NCI-H82 treated with DMSO at 0.1 percent for 48 hours (cell line): ENCODE measurements around the gene CAND1.

Experiments used
- DNase-seq: peaks from one replicate; lab custom pipeline; 2025; ENCODE audit not compliant: unreplicated experiment; lab: John Stamatoyannopoulos, UW

The CAND1 gene

DNA sequence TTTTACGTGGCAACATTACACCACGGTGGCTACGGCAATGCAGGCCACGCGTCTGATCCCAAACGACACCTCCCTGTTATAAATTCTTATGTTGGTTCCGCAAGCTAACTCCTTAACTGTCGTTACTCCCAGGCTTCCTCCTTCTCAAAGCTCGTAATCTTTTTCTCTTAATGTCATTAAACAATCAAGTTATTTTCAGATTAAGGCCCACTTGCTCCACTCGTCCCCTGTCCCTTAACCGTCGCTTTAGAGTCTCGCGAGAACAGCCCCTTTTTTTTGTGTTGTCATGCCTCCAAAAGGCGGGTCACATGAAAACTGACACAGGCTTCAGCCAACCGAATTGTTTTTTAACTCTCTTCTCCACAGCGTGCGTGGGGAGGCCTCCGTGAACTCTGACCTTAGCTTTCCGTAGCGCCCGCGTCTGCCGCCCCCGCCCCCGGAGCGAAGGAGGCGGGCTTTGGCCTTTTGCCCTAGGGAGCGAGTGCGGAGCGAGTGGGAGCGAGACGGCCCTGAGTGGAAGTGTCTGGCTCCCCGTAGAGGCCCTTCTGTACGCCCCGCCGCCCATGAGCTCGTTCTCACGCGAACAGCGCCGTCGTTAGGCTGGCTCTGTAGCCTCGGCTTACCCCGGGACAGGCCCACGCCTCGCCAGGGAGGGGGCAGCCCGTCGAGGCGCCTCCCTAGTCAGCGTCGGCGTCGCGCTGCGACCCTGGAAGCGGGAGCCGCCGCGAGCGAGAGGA, at the start of gene CAND1:
Gene CAND1 (plus strand): TSS at position 463 of the 737 bp plus-strand sequence. CDS start 360 bp downstream, outside the sequence.
- DNase-seq, result peak; percentile 97

DNA sequence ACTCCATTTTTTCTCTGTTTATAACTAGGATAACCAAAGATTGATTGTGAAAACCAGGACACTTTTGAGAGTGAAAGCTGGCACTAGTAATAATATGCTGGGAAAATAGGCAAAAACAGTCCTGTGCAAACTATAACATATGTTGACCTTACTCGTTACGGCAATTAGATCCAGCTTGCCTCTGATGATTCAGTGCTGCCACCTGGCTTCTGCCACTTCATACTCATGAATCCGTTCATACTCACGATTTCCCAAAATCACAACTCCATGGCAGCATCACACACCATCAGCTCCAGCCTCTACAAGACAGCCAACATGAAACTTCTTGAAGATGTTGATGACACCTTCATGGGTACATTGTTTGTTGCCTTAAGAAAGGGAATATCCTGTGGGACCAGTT, 49.1 kb upstream of the CAND1 start:
- DNase-seq, result no peak

DNA sequence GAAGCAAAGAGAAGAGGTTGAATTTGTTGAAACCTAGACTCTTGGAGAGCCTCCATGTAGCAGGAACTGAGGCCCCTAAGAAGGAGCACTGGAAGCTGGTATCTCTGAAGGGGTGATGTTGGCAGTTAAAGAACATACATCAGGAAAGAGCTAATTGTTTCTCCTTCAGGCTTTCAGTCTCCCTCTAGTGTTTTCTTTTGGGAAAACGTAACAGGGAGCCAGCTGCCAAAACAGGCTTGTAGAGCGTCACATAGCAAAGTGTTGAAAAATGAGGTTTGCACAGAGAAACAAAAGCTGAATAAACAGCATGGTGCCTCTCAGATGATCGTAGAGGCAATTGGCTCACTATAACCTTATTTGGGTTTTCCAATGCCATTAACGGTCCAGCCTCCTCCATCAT, 46.9 kb upstream of the CAND1 start:
- no peak for DNase-seq

DNA sequence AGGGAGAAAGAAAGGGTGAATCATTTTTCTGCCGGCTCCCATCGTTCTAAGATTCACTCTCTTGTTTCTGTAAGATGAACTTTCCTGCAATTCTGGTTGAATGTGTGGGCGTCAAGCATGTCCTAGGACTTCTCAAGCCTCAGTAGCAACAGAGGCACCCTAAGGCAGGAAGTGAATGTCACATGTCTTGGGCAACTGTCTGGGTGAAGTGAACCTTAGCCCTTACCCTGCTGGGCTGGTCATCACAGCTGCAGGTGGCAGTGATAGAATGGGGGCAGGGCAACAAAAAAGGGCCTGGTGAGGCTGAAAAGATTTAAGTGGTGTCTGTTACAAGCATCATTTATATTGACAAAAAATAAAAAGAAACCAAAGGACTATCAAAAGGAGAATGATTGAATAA, 45.9 kb upstream of the CAND1 start:
- no peak for DNase-seq

DNA sequence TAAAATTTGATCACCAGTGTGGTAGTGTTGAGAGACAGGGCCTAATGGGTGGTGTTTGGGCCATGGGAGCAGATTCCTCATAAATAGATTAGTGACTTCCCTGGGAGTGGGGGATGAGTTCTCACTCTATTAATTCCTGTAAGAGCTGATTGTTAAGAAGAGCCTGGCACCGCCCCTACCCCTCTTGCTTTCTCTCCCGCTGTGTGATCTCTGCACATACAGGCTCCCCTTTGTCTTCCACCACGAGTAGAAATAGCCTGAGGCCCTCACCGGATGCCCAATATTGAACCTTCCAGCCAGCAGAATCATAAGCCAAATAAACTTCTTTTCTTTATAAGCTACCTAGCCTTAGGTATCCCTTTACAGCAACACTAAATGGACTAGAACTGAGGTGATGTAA, 31.9 kb upstream of the CAND1 start:
- peak; percentile 1 for DNase-seq

DNA sequence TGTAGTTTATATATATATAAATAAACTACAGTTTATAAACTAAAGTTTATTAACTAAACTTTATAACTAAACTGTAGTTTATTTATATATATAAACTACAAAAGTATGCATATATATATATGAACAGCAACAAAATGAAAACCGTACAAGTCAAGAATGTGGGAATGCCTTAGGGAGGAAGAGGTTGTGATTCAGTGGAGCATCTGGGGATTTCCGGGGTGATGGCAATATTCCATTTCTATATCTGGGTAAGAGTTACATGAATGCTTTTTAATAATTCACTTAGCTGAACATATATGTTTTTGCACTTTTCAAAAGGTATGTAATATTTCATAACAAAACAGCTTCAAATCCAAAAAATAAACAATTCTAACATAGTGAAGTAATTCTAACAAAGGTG, 30.1 kb upstream of the CAND1 start:
- DNase-seq, result no peak

DNA sequence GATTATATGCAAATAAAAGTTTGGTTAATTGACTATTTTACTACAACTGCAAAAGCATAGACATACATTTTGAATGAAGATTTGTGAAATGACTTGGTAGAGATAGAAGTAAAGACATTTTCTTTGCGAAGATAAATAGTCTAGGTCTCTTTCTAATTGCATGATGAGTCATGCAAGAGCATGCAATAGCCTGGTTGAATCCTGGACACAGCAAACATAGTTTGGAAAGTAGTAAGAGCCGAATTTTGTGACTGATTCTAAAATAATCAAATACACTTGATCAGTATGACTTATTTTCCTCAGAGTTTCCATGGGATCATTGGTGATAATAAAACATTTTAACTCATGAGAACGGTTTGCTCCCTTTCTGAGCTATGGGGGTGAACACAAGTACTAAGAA, 27.7 kb upstream of the CAND1 start:
- no peak for DNase-seq

DNA sequence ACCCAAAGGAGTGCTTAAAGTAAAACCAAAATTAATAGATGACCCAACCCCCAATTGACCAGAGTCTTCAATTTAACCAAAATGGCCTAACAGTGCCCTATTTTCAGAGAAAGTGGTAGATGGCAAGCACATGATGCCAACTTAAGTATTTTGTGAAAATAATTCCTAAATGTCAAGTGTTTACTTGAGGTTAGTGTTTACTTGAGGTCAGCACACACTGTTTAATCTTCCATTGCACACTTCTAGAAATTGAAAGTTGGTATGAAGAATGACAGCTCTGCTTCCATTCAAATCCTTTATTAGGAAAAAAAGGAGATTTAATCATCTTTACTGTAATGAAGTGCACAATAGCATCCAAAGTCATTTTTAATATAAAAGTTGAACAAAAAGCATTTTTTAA, 25.9 kb upstream of the CAND1 start:
- no peak for DNase-seq

DNA sequence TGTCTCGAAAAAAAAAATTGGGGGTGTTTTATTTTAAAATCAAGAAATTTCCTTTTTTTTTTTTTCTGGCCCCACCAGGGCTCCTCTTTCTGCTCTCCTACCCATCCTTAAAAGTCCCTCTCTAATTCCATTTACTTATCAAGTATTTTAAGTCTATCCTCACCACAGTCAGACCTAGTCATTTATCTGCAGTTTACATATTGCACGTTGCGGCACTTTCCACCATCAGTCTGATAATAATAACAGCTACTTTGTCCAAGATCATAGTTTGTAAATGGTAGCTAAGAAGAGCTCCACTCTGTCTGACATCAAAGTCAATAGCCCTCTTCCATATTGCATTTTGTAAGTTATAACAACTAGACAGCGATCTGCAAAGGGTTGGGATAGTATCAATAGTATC, 23.6 kb upstream of the CAND1 start:
- no peak for DNase-seq

DNA sequence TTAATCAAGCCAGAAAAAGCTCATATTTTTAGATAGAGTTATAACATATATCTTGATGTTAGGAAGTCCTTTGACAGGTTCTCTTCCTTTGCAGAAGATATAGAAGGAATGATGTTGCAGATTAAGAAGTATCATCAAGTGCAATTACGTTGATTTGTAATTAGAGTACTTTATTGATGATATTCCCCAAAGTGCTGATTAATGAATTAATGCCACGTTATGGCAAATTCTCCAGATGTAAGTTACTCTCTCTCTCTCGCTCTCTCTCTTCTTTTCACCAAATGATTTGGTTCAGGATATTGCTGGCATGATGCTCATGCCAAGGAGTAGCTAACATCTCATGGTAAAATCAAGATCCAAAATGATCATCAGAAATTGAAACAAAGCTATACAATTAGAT, 18.1 kb upstream of the CAND1 start:
- no peak for DNase-seq

DNA sequence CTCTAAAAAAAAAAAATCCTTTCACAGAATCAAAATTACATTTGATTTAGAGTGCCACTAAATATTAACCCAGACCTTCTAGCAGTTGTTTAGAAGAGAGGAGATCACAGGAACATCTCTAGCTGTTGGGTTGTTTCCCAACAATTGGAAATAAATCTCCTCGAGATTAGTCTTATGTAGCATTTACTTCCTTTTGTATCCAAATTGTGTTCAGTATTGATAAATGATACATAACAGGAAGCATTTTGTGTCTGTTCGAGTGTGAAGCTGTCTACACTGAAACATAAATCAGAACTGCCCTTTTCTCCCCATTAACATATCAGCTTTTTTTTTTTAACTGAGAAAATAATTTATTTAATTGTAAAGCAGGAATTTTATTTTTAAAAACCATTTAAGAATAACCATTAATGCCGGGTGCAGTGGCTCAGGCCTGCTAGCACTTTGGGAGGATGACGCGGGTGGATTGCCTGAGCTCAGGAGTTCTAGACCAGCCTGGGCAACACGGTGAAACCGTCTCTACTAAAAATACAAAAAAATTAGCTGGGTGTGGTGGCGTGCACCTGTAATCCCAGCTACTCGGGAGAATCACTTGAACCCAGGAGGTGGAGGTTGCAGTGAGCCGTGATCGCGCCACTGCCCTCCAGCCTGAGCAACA, 14.7 kb upstream of the CAND1 start:
- DNase-seq, result no peak

DNA sequence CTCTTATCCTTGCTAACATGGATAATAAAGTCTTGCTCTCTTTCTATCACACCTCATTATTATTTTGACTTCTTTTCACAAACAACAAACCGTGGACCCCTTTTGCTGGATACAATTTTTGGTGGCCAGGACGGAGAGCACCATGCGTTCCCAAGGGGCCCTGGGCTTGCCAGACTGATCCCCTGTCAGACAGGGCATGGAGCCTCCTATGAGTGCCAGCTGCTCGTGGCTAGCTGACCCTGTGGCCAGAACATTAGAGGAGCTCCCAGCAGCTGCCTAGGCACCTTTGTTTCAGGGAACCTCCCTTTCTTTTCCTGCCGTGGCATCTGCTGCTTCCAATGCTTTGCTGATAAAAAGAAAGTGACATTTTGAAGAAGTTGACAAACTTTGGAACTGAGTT, 12.5 kb upstream of the CAND1 start:
- no peak for DNase-seq

DNA sequence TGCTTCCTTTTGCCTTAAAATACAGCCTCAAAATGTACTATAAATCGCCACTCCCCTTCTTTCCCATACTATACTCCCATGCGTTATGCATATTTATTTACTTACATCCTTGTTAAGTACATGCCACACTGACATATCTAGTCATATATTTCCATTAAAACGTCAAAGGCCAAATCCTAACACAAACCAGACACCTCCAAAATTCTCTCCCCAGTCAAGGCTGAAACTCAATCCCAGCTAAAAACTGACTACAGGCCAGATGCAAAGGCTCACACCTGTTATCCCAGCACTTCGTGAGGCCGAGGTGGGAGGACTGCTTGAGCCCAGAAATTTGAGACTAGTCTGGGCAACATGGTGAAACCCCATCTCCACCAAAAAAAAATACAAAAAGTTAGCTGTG, 5.7 kb upstream of the CAND1 start:
- no peak for DNase-seq

DNA sequence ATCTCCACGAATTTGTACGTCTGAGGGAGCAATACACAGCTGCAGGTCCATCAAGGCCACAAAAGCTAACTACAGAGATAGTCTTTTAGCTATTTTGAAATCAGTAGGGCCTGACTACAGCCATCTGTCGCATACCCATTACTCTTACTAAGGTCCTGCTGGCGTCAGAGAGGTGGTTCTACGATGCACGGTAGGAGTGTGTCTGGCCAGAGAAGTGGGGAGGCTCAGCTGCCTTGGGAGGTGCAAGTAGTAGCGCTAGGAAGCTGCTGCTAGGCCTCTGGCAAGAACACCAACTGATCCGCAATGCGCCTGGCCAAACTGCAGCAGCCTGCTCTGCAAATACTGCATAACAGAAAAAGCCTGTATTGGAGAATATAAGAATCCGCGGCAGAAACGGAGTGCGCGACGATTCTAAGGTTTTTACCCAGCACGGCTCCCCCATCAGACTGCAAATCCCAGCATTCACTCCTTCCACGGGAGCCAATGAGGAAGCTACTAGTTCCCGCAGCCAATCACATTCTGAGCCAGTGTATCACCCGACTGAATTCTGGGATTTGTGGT, 743 bp upstream of the CAND1 start:
- DNase-seq, result peak; percentile 97

DNA sequence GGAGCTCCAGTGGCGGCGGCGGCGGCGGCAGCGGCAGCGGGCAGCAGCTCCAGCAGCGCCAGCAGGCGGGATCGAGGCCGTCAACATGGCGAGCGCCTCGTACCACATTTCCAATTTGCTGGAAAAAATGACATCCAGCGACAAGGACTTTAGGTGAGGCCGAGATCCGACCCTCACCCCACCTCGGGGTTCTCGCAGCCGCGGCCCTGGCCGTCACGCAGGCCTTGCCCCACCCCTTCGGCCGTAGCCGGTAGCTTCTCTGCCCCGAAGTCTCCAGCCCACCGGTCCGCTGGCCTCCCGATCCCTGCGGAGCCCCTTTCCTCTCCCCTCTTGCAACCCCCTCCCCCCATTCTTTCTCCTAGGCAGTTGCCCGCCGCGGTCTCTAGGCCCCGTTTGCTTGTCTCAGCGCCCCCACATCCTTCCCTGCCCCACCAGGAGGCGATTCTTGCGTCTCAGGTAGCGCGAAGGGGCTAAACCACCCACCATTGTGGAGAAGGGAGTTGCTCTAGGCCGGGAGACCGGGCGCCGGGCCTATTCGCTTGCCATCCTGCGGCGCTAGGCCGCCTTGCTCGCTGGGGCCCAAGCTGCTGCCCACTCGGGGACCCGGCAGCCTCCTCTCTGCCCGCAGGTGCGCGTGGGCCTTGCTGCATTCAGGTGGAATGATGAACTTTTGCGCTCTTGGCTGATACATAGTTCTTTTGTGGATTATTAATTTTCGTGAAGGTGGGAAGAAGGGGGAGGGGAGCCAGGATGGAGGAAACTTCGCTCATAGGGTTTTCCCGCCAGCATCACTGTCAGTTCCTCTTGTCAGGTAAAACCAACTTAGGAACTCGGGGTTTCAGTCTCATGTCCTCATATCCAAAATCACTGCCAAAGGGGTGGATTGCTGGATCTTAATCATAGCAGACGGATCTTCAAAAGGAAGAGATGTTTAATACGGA, 745 bp downstream of the CAND1 start:
- DNase-seq, result peak; percentile 12

DNA sequence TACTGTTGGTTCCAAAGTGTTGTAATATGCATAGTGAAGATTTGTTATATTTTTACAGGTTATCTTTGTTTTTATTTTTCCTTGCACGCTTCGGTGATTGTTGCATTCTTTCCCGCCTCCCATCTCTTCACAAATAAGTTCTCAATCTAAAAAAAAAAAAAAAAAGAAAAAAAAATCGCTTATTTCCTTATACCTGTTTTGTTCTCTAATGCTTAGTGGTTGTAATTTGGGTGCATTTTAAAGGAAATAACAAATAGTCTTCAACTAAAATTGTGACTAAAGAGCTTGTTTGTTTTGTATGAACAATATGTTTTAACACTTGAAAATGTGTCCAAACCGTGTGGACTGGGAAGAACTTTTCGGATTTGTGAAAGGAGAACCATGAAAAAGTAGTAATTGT, 1.5 kb downstream of the CAND1 start:
- DNase-seq, result no peak

DNA sequence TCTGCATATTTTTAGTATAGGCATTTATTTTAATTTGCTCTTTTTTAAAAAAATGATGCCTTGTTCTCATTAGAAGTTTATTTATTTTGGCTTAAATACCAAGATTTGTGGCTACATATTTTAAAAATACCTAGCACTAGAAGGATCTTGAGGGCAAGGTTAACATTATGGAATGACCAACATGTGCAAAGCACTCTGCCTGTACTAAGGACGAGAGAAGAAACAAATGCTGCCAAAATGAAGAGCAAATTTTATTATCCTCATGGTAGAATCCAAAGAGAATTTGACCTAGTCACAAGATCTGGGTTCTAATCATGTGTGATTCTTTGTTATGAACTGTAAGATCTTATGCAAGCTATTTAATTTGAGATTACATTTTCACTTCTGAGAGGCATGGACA, 2.8 kb downstream of the CAND1 start:
- DNase-seq, result no peak

DNA sequence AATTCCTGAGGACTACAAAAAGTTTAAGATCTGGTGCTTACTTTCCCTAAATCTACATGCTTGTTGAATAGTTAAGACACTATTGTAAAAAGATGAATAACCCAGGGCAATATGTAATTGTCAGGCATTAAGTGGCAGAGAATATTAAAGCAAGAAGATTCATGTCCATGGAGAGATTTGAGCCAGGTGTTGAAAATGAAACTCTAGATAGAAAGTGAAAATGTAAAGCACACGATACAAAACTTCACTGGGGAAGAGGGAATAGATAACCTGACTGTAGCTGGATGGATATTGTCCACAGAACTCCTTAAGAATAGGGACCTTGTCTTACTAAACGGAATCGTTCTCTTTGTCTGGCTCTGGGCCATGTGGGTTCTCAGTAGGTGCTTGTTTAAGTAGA, 5.0 kb downstream of the CAND1 start:
- no peak for DNase-seq

DNA sequence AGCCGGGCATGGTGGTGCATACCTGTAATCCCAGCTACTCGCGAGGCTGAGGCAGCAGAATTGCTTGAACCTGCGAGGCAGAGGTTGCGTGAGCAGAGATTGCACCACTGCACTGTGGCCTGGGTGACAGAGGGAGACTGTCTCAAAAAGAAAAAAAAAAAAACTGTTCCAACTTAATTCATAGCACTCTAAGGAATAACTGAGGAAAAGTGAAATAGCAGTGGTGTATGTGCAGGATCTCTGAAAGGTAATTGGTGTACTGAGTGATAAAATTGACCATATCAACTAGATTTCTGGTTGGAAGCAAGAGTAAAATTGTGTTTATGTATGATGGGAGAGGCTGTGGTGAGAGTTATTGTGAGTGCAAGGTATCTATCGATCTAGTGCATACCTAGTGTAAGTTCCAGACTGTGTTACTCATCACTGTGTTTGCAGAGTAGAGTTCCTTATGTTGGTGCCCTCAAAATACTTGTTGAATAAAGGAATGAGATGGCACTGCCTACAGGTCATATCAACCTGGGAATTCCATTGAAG, 6.3 kb downstream of the CAND1 start:
- no peak for DNase-seq

DNA sequence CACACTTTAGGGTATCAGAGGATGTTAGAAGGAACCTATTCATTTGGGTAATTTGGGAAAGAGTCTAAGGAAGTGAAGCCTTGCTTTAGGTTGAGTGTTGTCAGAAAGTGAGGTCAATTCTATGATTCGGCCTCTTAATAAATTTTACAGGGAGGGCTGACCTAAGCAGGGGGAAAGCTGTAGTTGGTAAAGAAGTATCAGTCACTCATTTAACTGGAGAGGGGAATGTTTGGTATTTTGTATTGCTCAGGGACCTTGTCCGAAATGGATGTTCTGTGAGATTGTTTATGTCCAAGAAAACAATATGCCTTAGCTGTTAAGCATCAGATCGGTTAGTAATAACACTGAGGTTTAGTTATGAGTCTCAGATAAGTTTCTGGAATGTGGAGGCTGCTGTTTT, 7.3 kb downstream of the CAND1 start:
- no peak for DNase-seq

DNA sequence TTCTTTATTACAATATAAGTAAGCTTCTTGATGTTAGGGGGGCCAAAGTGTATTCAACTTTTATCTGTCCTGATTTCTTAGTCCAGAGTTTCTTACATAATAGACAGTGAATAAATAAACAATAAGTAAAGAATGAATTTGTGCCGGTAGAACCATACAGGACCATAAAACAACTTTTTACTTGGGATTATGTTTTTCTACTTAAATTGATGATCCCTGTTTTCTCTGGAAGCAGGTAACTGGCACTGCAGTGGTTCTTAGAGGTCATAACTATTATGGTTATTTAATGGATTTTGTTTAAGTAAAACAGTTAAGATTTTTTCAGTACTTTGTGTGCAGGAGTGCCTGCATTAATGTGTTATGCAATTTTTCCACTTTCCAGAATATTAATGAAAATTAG, 10.5 kb downstream of the CAND1 start:
- no peak for DNase-seq
